H1 (cell line): ENCODE measurements around the gene PSPH.
A peak's percentile ranks its signal among the peaks of the same experiment; 100 is the strongest.

ENCODE experiments used
- BCL11A ChIP-seq, 2 experiments: IDR thresholded peaks; one replicate each; pipeline ENCODE4 v1.6.1; 2011; ENCODE audit warnings: low read depth in 2 of 2, low read length in 2 of 2, mild to moderate bottlenecking in 2 of 2
- CEBPB ChIP-seq: IDR thresholded peaks from 2 replicates; pipeline ENCODE4 v1.6.1; 2012; ENCODE audit warnings: low read depth, low read length
- EGR1 ChIP-seq: IDR thresholded peaks from 2 replicates; pipeline ENCODE4 v1.6.1; 2011; ENCODE audit warnings: low read depth, low read length, borderline replicate concordance
- EP300 ChIP-seq, 2 experiments: IDR thresholded peaks; 1 replicate in 1 of 2; 2 replicates in 1 of 2; pipeline ENCODE4 v1.6.1; 2011 to 2012; ENCODE audit warnings: low read depth in 2 of 2, low read length in 2 of 2, mild to moderate bottlenecking in 2 of 2, borderline replicate concordance in 1 of 2, inconsistent platforms in 1 of 2, moderate library complexity in 1 of 2
- EZH2 ChIP-seq: fragments of 200-600 bp; sonication (generic); IDR thresholded peaks from 2 replicates; pipeline ENCODE4 v1.7.1; 2012; ENCODE audit warnings: low read depth, mild to moderate bottlenecking, moderate library complexity, low read length, inconsistent platforms; ENCODE audit not compliant: severe bottlenecking
- GABPA ChIP-seq: IDR thresholded peaks from 2 replicates; pipeline ENCODE4 v1.6.1; 2011; ENCODE audit warnings: mild to moderate bottlenecking, low read length, moderate library complexity, borderline replicate concordance; ENCODE audit not compliant: insufficient read depth
- NRF1 ChIP-seq: IDR thresholded peaks from 2 replicates; pipeline ENCODE4 v1.6.1; 2011; ENCODE audit warnings: mild to moderate bottlenecking, low read depth, low read length, improper control_type of control experiment
- POLR2A ChIP-seq, 2 experiments: IDR thresholded peaks; 1 replicate in 1 of 2; 2 replicates in 1 of 2; pipeline ENCODE4 v1.6.1; 2011; ENCODE audit warnings: low read depth in 2 of 2, low read length in 2 of 2, mild to moderate bottlenecking in 2 of 2; ENCODE audit errors: control extremely low read depth in 1 of 2
- SP4 ChIP-seq: IDR thresholded peaks from 2 replicates; pipeline ENCODE4 v1.6.1; 2012; ENCODE audit warnings: low read length, inconsistent platforms
- TAF1 ChIP-seq: IDR thresholded peaks from 2 replicates; pipeline ENCODE4 v1.6.1; 2011; ENCODE audit warnings: mild to moderate bottlenecking, low read depth, low read length
- YY1 ChIP-seq: IDR thresholded peaks from 2 replicates; pipeline ENCODE4 v1.6.1; 2011; ENCODE audit warnings: low read depth, mild to moderate bottlenecking, low read length
- TF ChIP-seq, protein P1 (sequence below), 3 experiments: IDR thresholded peaks; 1 replicate in 2 of 3; 2 replicates in 1 of 3; pipeline versions ENCODE4 v1.5.1 to v1.6.1; 2011; ENCODE audit warnings: low read length in 3 of 3, mild to moderate bottlenecking in 3 of 3, inconsistent platforms in 2 of 3, low read depth in 1 of 3, moderate library complexity in 1 of 3; ENCODE audit not compliant: insufficient read depth in 1 of 3; ENCODE audit errors: control extremely low read depth in 1 of 3
- TF ChIP-seq, protein P2 (sequence below): IDR thresholded peaks from 2 replicates; pipeline ENCODE4 v1.6.1; 2011; ENCODE audit warnings: low read length, improper control_type of control experiment

GRCh38 chr7:56009695-56010094 is 41.5 kb downstream of the PSPH start:
- no peak for TF ChIP-seq GABPA
- TF ChIP-seq, protein P1, sequence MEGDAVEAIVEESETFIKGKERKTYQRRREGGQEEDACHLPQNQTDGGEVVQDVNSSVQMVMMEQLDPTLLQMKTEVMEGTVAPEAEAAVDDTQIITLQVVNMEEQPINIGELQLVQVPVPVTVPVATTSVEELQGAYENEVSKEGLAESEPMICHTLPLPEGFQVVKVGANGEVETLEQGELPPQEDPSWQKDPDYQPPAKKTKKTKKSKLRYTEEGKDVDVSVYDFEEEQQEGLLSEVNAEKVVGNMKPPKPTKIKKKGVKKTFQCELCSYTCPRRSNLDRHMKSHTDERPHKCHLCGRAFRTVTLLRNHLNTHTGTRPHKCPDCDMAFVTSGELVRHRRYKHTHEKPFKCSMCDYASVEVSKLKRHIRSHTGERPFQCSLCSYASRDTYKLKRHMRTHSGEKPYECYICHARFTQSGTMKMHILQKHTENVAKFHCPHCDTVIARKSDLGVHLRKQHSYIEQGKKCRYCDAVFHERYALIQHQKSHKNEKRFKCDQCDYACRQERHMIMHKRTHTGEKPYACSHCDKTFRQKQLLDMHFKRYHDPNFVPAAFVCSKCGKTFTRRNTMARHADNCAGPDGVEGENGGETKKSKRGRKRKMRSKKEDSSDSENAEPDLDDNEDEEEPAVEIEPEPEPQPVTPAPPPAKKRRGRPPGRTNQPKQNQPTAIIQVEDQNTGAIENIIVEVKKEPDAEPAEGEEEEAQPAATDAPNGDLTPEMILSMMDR (IDR thresholded peaks at IDR 0.05; ENCODE audit: control extremely low read depth in 1 of 3, insufficient read depth in 1 of 3, low read depth in 1 of 3, low read length in 3 of 3) = no peak
- no peak for TF ChIP-seq EP300 (IDR thresholded peaks at IDR 0.05; ENCODE audit: borderline replicate concordance in 1 of 2, low read depth in 2 of 2, low read length in 2 of 2)
- TF ChIP-seq BCL11A (IDR thresholded peaks at IDR 0.05; ENCODE audit: low read depth in 2 of 2, low read length in 2 of 2) = no peak
- TF ChIP-seq NRF1 = no peak
- no peak for TF ChIP-seq EZH2
- no peak for TF ChIP-seq TAF1
- peak in 1 of 2 experiments; percentile 26; a peak in 1 of 3 replicates for TF ChIP-seq POLR2A (IDR thresholded peaks at IDR 0.05; ENCODE audit: control extremely low read depth in 1 of 2, low read depth in 2 of 2, low read length in 2 of 2)
- TF ChIP-seq CEBPB = no peak
- TF ChIP-seq EGR1 = no peak
- TF ChIP-seq YY1 = no peak
- TF ChIP-seq SP4 = no peak
- TF ChIP-seq, protein P2, sequence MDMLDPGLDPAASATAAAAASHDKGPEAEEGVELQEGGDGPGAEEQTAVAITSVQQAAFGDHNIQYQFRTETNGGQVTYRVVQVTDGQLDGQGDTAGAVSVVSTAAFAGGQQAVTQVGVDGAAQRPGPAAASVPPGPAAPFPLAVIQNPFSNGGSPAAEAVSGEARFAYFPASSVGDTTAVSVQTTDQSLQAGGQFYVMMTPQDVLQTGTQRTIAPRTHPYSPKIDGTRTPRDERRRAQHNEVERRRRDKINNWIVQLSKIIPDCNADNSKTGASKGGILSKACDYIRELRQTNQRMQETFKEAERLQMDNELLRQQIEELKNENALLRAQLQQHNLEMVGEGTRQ = no peak
